CD14-positive monocyte (primary cell): ENCODE data around the gene FOXO1. TPM values are rescaled to one million over a fixed set of nuclear protein-coding genes. Genes with fewer than 3 reads are reported as not detected.

Experiments
- DNase-seq, 3 donors: peaks; one replicate each; pipeline ENCODE4 v3.0.0-alpha.2; 2011 to 2022
- H2AFZ ChIP-seq: 2 replicates; pipeline ENCODE4 v1.6.0; 2012; ENCODE audit warnings: mild to moderate bottlenecking, low read depth, low read length, inconsistent platforms; ENCODE audit not compliant: insufficient read depth, poor library complexity, severe bottlenecking
- H3K27ac ChIP-seq, 2 donors: 1 replicate in 1 of 2; 2 replicates in 1 of 2; pipeline ENCODE4 v1.5.1; 2012 to 2013; ENCODE audit warnings: low read length in 2 of 2, control low read depth in 1 of 2, inconsistent platforms in 1 of 2, low read depth in 1 of 2, mild to moderate bottlenecking in 1 of 2
- H3K27me3 ChIP-seq, 2 donors: one replicate each; pipeline versions ENCODE4 v1.6.0 to v1.6.1; 2011 to 2013; ENCODE audit warnings: low read length in 2 of 2; ENCODE audit not compliant: control insufficient read depth in 2 of 2, insufficient read depth in 2 of 2
- H3K36me3 ChIP-seq, 2 donors: replicated peaks in 1 of 2; 1 replicate in 1 of 2; 2 replicates in 1 of 2; pipeline versions ENCODE4 v1.5.1 to v1.6.1; 2012 to 2013; ENCODE audit warnings: low read length in 2 of 2, control low read depth in 1 of 2, inconsistent platforms in 1 of 2, mild to moderate bottlenecking in 1 of 2; ENCODE audit not compliant: insufficient read depth in 2 of 2, control insufficient read depth in 1 of 2
- H3K4me1 ChIP-seq, 2 donors: 1 replicate in 1 of 2; 2 replicates in 1 of 2; pipeline versions ENCODE4 v1.5.1 to v1.6.1; 2012 to 2013; ENCODE audit warnings: low read length in 2 of 2, control low read depth in 1 of 2, inconsistent platforms in 1 of 2, mild to moderate bottlenecking in 1 of 2, moderate library complexity in 1 of 2; ENCODE audit not compliant: insufficient read depth in 2 of 2, control insufficient read depth in 1 of 2
- H3K4me2 ChIP-seq: replicated peaks from 2 replicates; pipeline ENCODE3; 2012; ENCODE audit warnings: low read length, moderate library complexity, mild to moderate bottlenecking; ENCODE audit not compliant: poor library complexity, severe bottlenecking; ENCODE audit errors: extremely low read depth
- H3K4me3 ChIP-seq, 3 experiments: fragments of 200-600 bp in 1 of 3; sonication (generic) in 1 of 3; replicated peaks in 1 of 3; 1 replicate in 2 of 3; 2 replicates in 1 of 3; pipeline ENCODE4 v1.5.1; 2011 to 2013; ENCODE audit warnings: low read length in 3 of 3, mild to moderate bottlenecking in 3 of 3, control low read depth in 2 of 3, low read depth in 2 of 3, inconsistent platforms in 1 of 3, moderate library complexity in 1 of 3
- H3K79me2 ChIP-seq: 2 replicates; pipeline ENCODE4 v1.6.0; 2012; ENCODE audit warnings: mild to moderate bottlenecking, control low read depth, inconsistent platforms, low read length, moderate library complexity; ENCODE audit not compliant: insufficient read depth
- H3K9ac ChIP-seq: 2 replicates; pipeline ENCODE4 v1.6.0; 2017; ENCODE audit warnings: low read length, mild to moderate bottlenecking; ENCODE audit not compliant: insufficient read depth, poor library complexity, severe bottlenecking
- H3K9me3 ChIP-seq, 2 donors: replicated peaks in 1 of 2; 1 replicate in 1 of 2; 2 replicates in 1 of 2; pipeline versions ENCODE4 v1.5.1 to v1.6.1; 2012 to 2013; ENCODE audit warnings: low read length in 2 of 2, control low read depth in 1 of 2; ENCODE audit not compliant: control insufficient read depth in 1 of 2, insufficient read depth in 1 of 2
- H4K20me1 ChIP-seq: 2 replicates; pipeline ENCODE4 v1.6.0; 2012; ENCODE audit warnings: mild to moderate bottlenecking, low read length, control low read depth, moderate library complexity; ENCODE audit not compliant: insufficient read depth
- H3K27ac Mint-ChIP-seq, 7 donors: one replicate each; pipeline ENCODE4 v1.8.0; 2020; ENCODE audit warnings: mild to moderate bottlenecking in 7 of 7, mixed read lengths in 7 of 7, moderate library complexity in 6 of 7, inconsistent platforms in 2 of 7
- H3K27me3 Mint-ChIP-seq, 3 donors: one replicate each; pipeline ENCODE4 v1.8.0; 2021 to 2022; ENCODE audit warnings: low read depth in 3 of 3, mild to moderate bottlenecking in 3 of 3, mixed read lengths in 3 of 3, moderate library complexity in 3 of 3, inconsistent platforms in 1 of 3
- H3K36me3 Mint-ChIP-seq, 2 donors: one replicate each; pipeline ENCODE4 v1.8.0; 2020; ENCODE audit warnings: mixed read lengths in 2 of 2, inconsistent platforms in 1 of 2, mild to moderate bottlenecking in 1 of 2
- H3K4me1 Mint-ChIP-seq: one replicate; pipeline ENCODE4 v1.8.0; 2020; ENCODE audit warnings: mild to moderate bottlenecking, mixed read lengths
- H3K4me3 Mint-ChIP-seq, 2 donors: one replicate each; pipeline ENCODE4 v1.8.0; 2020; ENCODE audit warnings: mild to moderate bottlenecking in 2 of 2, mixed read lengths in 2 of 2, moderate library complexity in 1 of 2
- H3K9me3 Mint-ChIP-seq, 7 donors: one replicate each; pipeline ENCODE4 v1.8.0; 2020 to 2022; ENCODE audit warnings: mixed read lengths in 7 of 7, mild to moderate bottlenecking in 6 of 7, moderate library complexity in 6 of 7, inconsistent platforms in 2 of 7
- CTCF ChIP-seq: fragments of 200-600 bp; IDR thresholded peaks from one replicate; pipeline ENCODE4 v1.8.0; 2022; ENCODE audit warnings: antibody characterized with exemption, mild to moderate bottlenecking
- WGBS: methylation state at CpG from one replicate; pipeline ENCODE4 v1.1.5; 2013; ENCODE audit warnings: missing lambda C conversion rate; ENCODE audit not compliant: insufficient coverage; 5-methylcytosine and 5-hydroxymethylcytosine counted together
- intact Hi-C, 2 donors: fragments of 100-400 bp; cut with micrococcal nuclease; formaldehyde crosslinking; loops; one replicate each; pipeline versions ENCODE4 v1.15.0 to v1.15.1; 2023
- polyA plus RNA-seq, 3 donors: library from polyadenylated mRNA; depleted of rRNA in 1 of 3; unstranded in 2 of 3; stranded (reverse) in 1 of 3; fragments of 300-500 nt in 2 of 3; fragments of >200 nt in 1 of 3; fragmentation: Illumina TruSeq in 2 of 3; gene quantifications; 1 replicate in 2 of 3; 2 replicates in 1 of 3; pipeline ENCODE4 v1.2.3, GENCODE V29; 2012 to 2021

The FOXO1 gene
- polyA plus RNA-seq, 3 donors = 3.1 to 11.3 (median 8.0) TPM

DNA sequence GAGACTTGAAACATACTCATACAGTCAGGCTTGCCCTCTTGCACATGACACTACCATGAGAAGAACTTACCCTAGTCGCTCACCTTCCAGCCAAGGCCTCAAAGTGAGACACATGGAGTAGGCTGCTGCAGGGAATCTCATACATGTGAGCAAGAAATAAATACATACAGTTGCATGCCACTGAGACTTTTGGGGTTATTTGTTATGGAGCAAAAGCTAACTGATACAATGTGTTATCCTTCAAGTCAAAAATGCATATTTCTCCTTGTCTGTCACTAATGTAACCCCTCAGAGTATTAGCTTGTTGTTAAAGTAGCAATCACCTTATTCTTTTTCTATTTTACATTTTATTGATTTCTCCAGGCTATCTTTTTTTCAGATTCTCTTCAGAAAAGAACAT is 58.1 kb downstream of the FOXO1 start:
- Histone ChIP-seq H2AFZ (no peak overlapping the region), H3K79me2 (no peaks in the 10 kb centered on the region), H3K4me1 (peaks cover 5% of the 10 kb centered on the region in 2 donors), H3K27me3 (no peaks in the 10 kb centered on the region), H3K4me2 (no peak overlapping the region), H3K9me3 (no peaks in the 10 kb centered on the region), H4K20me1 (peaks cover 82% of the 10 kb centered on the region), H3K9ac (no peak overlapping the region), H3K27ac (no peak overlapping the region), H3K4me3 (no peak overlapping the region), H3K36me3 (no peaks in the 10 kb centered on the region)
- no peak for DNase-seq
- WGBS = no CpG with 5 or more reads among the region's 1 CpG
- Mint-ChIP-seq H3K27me3 (no peaks in the 10 kb centered on the region), H3K36me3 (peaks cover 0 to 10% of the 10 kb centered on the region in 2 donors), H3K4me1 (peaks cover 19% of the 10 kb centered on the region), H3K4me3 (no peak overlapping the region), H3K27ac (no peak overlapping the region), H3K9me3 (no peaks in the 10 kb centered on the region)
- intact Hi-C loops = no loop called here
- no peak for TF ChIP-seq CTCF

GRCh38 chr13:40605573-40605972 is 60.9 kb downstream of the FOXO1 start:
- Histone ChIP-seq H3K4me2 (no peak overlapping the region), H3K4me1 (no peaks in the 10 kb centered on the region), H3K27ac (no peak overlapping the region), H3K36me3 (no peaks in the 10 kb centered on the region), H3K79me2 (no peaks in the 10 kb centered on the region), H4K20me1 (peaks cover 82% of the 10 kb centered on the region), H3K4me3 (no peak overlapping the region), H2AFZ (no peak overlapping the region), H3K9ac (no peak overlapping the region), H3K27me3 (no peaks in the 10 kb centered on the region), H3K9me3 (no peaks in the 10 kb centered on the region)
- intact Hi-C loops = no loop called here
- no peak for DNase-seq
- H3K36me3 Mint-ChIP-seq = peaks cover 0 to 2% of the 10 kb centered on the region in 2 donors
- no peak overlapping the region for H3K27ac Mint-ChIP-seq
- no peak overlapping the region for H3K4me3 Mint-ChIP-seq
- peaks cover 12% of the 10 kb centered on the region for H3K4me1 Mint-ChIP-seq
- WGBS = 83% methylated on average over 1 of the region's 5 CpGs
- no peaks in the 10 kb centered on the region for H3K9me3 Mint-ChIP-seq
- no peak for TF ChIP-seq CTCF
- H3K27me3 Mint-ChIP-seq = no peaks in the 10 kb centered on the region
